Measurements from ENCODE around the gene NUP214. TPM values are rescaled to one million over a fixed set of nuclear protein-coding genes. Genes with fewer than 3 reads are reported as not detected.

Gene NUP214
- total and polyA plus RNA-seq, 4 donors, result 23.5 to 60.7 (median 37.8) TPM

DNA sequence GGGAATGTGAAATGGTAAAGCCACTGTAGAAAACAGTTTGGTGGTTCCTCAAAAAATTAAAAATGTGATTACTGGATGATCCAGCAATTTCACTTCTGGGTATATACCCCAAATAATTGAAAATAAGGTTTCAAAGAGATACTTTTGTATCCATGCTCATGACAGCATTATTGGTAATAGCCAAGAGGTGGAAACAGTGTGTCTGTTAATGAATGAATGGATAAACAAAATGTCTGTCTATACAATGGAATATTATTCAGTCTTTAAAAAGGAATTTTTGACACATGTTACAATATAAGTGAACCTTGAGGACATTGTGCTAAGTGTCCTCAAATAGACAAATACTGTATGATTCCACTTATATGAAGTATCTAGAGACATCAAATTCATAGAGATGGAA is 40.1 kb downstream of the NUP214 start:
- H3K9me3 ChIP-seq (ENCODE audit: control insufficient read depth in 4 of 4, insufficient read depth in 3 of 4, low read length in 3 of 4), result no peaks in the 10 kb centered on the region
- H3K27me3 ChIP-seq (ENCODE audit: control insufficient read depth in 3 of 3, insufficient read depth in 3 of 3, low read length in 2 of 3), result no peaks in the 10 kb centered on the region
- H3K27ac ChIP-seq (ENCODE audit: low read depth in 1 of 2, low read length in 1 of 2), result no peak overlapping the region
- DNase-seq (no peak), ATAC-seq (ENCODE audit: insufficient read depth, low FRiP score) (no peak)
- TF ChIP-seq, protein P1, sequence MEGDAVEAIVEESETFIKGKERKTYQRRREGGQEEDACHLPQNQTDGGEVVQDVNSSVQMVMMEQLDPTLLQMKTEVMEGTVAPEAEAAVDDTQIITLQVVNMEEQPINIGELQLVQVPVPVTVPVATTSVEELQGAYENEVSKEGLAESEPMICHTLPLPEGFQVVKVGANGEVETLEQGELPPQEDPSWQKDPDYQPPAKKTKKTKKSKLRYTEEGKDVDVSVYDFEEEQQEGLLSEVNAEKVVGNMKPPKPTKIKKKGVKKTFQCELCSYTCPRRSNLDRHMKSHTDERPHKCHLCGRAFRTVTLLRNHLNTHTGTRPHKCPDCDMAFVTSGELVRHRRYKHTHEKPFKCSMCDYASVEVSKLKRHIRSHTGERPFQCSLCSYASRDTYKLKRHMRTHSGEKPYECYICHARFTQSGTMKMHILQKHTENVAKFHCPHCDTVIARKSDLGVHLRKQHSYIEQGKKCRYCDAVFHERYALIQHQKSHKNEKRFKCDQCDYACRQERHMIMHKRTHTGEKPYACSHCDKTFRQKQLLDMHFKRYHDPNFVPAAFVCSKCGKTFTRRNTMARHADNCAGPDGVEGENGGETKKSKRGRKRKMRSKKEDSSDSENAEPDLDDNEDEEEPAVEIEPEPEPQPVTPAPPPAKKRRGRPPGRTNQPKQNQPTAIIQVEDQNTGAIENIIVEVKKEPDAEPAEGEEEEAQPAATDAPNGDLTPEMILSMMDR (IDR thresholded peaks at IDR 0.05; ENCODE audit: control extremely low read depth, extremely low read depth), result no peak
- no peak overlapping the region for H3K4me3 ChIP-seq
- H3K36me3 ChIP-seq (ENCODE audit: control insufficient read depth in 4 of 4, insufficient read depth in 4 of 4, low read length in 4 of 4), result peaks cover 0 to 28% (median 13%) of the 10 kb centered on the region in 4 donors
- no peak overlapping the region for H3K9ac ChIP-seq (ENCODE audit: insufficient read depth in 1 of 2, low read length in 2 of 2)
- H3K4me1 ChIP-seq (ENCODE audit: control insufficient read depth in 5 of 5, insufficient read depth in 5 of 5, low read length in 5 of 5), result peaks cover 0 to 3% (median 0%) of the 10 kb centered on the region in 5 donors

DNA sequence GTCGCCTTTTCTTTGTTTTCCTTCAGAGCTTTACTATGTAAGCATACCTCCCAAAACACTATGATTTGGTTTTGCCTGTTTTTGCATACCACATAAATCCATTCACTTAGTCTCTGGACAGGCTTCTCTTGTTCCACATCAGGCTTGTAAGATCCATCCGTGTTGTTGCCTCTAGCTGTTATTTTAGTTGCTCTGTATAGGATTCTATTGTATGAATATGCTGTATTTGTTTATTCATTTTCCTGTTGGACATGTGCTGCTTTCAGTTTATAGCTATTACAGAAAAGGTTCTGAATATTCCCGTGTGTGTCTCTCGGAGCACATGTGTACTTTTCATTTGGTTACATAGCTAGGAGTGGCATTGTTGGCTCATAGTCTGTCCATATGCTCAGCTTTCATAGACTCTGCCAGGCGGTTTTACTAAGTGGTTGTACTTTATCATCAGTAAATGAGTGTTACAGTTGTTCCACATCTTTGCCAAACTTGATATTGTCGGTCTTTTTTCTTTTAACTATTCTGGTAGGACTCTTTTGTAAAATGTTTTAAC is 41.8 kb downstream of the NUP214 start:
- H3K36me3 ChIP-seq (ENCODE audit: control insufficient read depth in 4 of 4, insufficient read depth in 4 of 4, low read length in 4 of 4), result peaks cover 0 to 19% (median 10%) of the 10 kb centered on the region in 4 donors
- ATAC-seq (ENCODE audit: insufficient read depth, low FRiP score), result no peak
- 61 to 70% methylated on average over 6 of the region's 6 CpGs for WGBS, 2 donors

DNA sequence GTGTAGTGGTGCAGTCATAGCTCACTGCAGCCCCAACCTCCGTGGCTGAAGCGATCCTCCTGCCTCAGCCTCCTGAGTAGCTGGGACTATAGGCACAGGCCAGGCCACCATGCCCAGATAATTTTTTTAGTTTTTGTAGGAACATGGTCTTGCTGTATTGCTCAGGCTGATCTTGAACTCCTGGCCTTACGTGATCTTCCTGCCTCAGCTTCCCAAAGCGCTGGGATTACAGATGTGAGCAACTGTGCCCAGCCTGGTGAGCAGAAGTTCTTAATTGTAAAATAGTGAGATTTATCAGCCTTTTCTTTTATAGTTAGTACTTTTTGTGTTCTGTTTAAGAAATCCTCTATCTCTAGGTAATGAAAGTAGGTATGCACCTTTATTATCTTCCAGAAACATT is 42.5 kb downstream of the NUP214 start:
- Histone ChIP-seq H3K27me3 (ENCODE audit: control insufficient read depth in 3 of 3, insufficient read depth in 3 of 3, low read length in 2 of 3) (no peaks in the 10 kb centered on the region), H3K4me1 (ENCODE audit: control insufficient read depth in 5 of 5, insufficient read depth in 5 of 5, low read length in 5 of 5) (no peaks in the 10 kb centered on the region), H3K27ac (ENCODE audit: low read depth in 1 of 2, low read length in 1 of 2) (no peak overlapping the region), H3K9ac (ENCODE audit: insufficient read depth in 1 of 2, low read length in 2 of 2) (no peak overlapping the region), H3K9me3 (ENCODE audit: control insufficient read depth in 4 of 4, insufficient read depth in 3 of 4, low read length in 3 of 4) (no peaks in the 10 kb centered on the region), H3K4me3 (no peak overlapping the region), H3K36me3 (ENCODE audit: control insufficient read depth in 4 of 4, insufficient read depth in 4 of 4, low read length in 4 of 4) (peaks cover 0 to 15% (median 8%) of the 10 kb centered on the region in 4 donors)
- no peak for ATAC-seq (ENCODE audit: insufficient read depth, low FRiP score)
- TF ChIP-seq, protein P1 (IDR thresholded peaks at IDR 0.05; ENCODE audit: control extremely low read depth, extremely low read depth), result no peak
- DNase-seq, result no peak
- 97 to 99% methylated on average over 4 of the region's 4 CpGs for WGBS, 2 donors

More for the DNA sequence above, 41.8 kb downstream of the NUP214 start:
- H3K4me3 ChIP-seq, result no peak overlapping the region
- H3K4me1 ChIP-seq (ENCODE audit: control insufficient read depth in 5 of 5, insufficient read depth in 5 of 5, low read length in 5 of 5), result no peaks in the 10 kb centered on the region
- H3K27me3 ChIP-seq (ENCODE audit: control insufficient read depth in 3 of 3, insufficient read depth in 3 of 3, low read length in 2 of 3), result no peaks in the 10 kb centered on the region
- no peak overlapping the region for H3K27ac ChIP-seq (ENCODE audit: low read depth in 1 of 2, low read length in 1 of 2)
- DNase-seq, result peak in 1 of 3 donors; percentile 13
- H3K9me3 ChIP-seq (ENCODE audit: control insufficient read depth in 4 of 4, insufficient read depth in 3 of 4, low read length in 3 of 4), result no peaks in the 10 kb centered on the region
- TF ChIP-seq, protein P1 (IDR thresholded peaks at IDR 0.05; ENCODE audit: control extremely low read depth, extremely low read depth), result no peak
- no peak overlapping the region for H3K9ac ChIP-seq (ENCODE audit: insufficient read depth in 1 of 2, low read length in 2 of 2)

All from lung (tissue), 12 donors.